B cell (primary cell): ENCODE measurements around the gene OTOGL. TPM values are rescaled to one million over a fixed set of nuclear protein-coding genes. Genes with fewer than 3 reads are reported as not detected.

ENCODE experiments used
- ATAC-seq: fragments of 200-7000 bp; cut with Tn5 transposase; one replicate; pipeline ENCODE4 v1.10.0; 2021; ENCODE audit warnings: low read depth, mild to moderate bottlenecking, moderate number of reproducible peaks, moderate library complexity
- CTCF ChIA-PET: fragments of 350-600 bp; sonication (Branson Sonifier 250); formaldehyde crosslinking; loops from one replicate; lab custom pipeline; 2021; ENCODE audit warnings: antibody characterized with exemption, inconsistent platforms; lab: Charles Lee
- POLR2A ChIA-PET: fragments of 350-600 bp; sonication (Branson Sonifier 250); formaldehyde crosslinking; loops from one replicate; lab custom pipeline; 2021; ENCODE audit warnings: antibody characterized with exemption; lab: Charles Lee
- DNase-seq: peaks from one replicate; pipeline ENCODE4 v3.0.0; 2013
- H2AFZ ChIP-seq: 2 replicates; pipeline ENCODE4 v1.6.1; 2012; ENCODE audit warnings: mild to moderate bottlenecking, low read depth, low read length; ENCODE audit not compliant: insufficient read depth, poor library complexity, severe bottlenecking
- H3K27ac ChIP-seq, 2 donors: 1 replicate in 1 of 2; 2 replicates in 1 of 2; pipeline ENCODE4 v1.5.1; 2012 to 2013; ENCODE audit warnings: low read length in 2 of 2, mild to moderate bottlenecking in 2 of 2, moderate library complexity in 1 of 2
- H3K27me3 ChIP-seq, 4 experiments: fragments of 200-600 bp in 1 of 4; sonication (generic) in 1 of 4; replicated peaks in 1 of 4; 1 replicate in 2 of 4; 2 replicates in 2 of 4; pipeline versions ENCODE4 v1.6.1 to v1.7.0; 2013 to 2016; ENCODE audit warnings: low read length in 3 of 4, mild to moderate bottlenecking in 2 of 4, mixed read lengths in 1 of 4, moderate library complexity in 1 of 4; ENCODE audit not compliant: insufficient read depth in 4 of 4, control insufficient read depth in 3 of 4; ENCODE audit errors: control extremely low read depth in 1 of 4
- H3K36me3 ChIP-seq, 2 experiments: replicated peaks in 1 of 2; 1 replicate in 1 of 2; 2 replicates in 1 of 2; pipeline versions ENCODE4 v1.6.1 to v1.7.1; 2013; ENCODE audit warnings: low read length in 1 of 2; ENCODE audit not compliant: insufficient read depth in 2 of 2, control insufficient read depth in 1 of 2; ENCODE audit errors: control extremely low read depth in 1 of 2, extremely low read depth in 1 of 2
- H3K4me1 ChIP-seq, 2 donors: fragments of 200-600 bp in 1 of 2; sonication (generic) in 1 of 2; 1 replicate in 1 of 2; 2 replicates in 1 of 2; pipeline versions ENCODE4 v1.5.1 to v1.6.1; 2013 to 2017; ENCODE audit warnings: low read length in 2 of 2; ENCODE audit not compliant: control insufficient read depth in 2 of 2, insufficient read depth in 2 of 2
- H3K4me2 ChIP-seq: replicated peaks from 2 replicates; pipeline ENCODE3; 2012; ENCODE audit warnings: mild to moderate bottlenecking, low read depth, low read length; ENCODE audit not compliant: poor library complexity, severe bottlenecking
- H3K4me3 ChIP-seq, 5 experiments: fragments of 200-600 bp in 1 of 5; sonication (generic) in 1 of 5; 1 replicate in 3 of 5; 2 replicates in 2 of 5; pipeline versions ENCODE4 v1.5.1 to v1.7.0; 2011 to 2016; ENCODE audit warnings: low read length in 4 of 5, mild to moderate bottlenecking in 4 of 5, low read depth in 2 of 5, control low read depth in 1 of 5, moderate library complexity in 1 of 5; ENCODE audit not compliant: insufficient read depth in 1 of 5; ENCODE audit errors: control extremely low read depth in 1 of 5, extremely low read depth in 1 of 5
- H3K79me2 ChIP-seq: fragments of 200-600 bp; sonication (generic); one replicate; pipeline ENCODE4 v1.6.0; 2016; ENCODE audit warnings: low read length; ENCODE audit not compliant: control insufficient read depth, insufficient read depth
- H3K9ac ChIP-seq: fragments of 200-600 bp; sonication (generic); 2 replicates; pipeline ENCODE4 v1.6.1; 2017; ENCODE audit warnings: mild to moderate bottlenecking, low read length, moderate library complexity
- H3K9me3 ChIP-seq, 3 donors: one replicate each; pipeline versions ENCODE4 v1.6.1 to v1.7.1; 2013; ENCODE audit warnings: low read length in 2 of 3; ENCODE audit not compliant: control insufficient read depth in 2 of 3, insufficient read depth in 1 of 3; ENCODE audit errors: control extremely low read depth in 1 of 3
- H4K20me1 ChIP-seq: 2 replicates; pipeline ENCODE4 v1.6.0; 2012; ENCODE audit warnings: mild to moderate bottlenecking, low read length; ENCODE audit not compliant: insufficient read depth, control insufficient read depth, poor library complexity, severe bottlenecking
- H3K27ac Mint-ChIP-seq: one replicate; pipeline ENCODE4 v1.8.0; 2021; ENCODE audit warnings: mixed read lengths
- H3K27me3 Mint-ChIP-seq: one replicate; pipeline ENCODE4 v1.8.0; 2021; ENCODE audit warnings: mixed read lengths
- H3K4me1 Mint-ChIP-seq: one replicate; pipeline ENCODE4 v1.8.0; 2021; ENCODE audit warnings: mixed read lengths
- H3K4me3 Mint-ChIP-seq: one replicate; pipeline ENCODE4 v1.8.0; 2021; ENCODE audit warnings: mixed read lengths
- H3K9me3 Mint-ChIP-seq: one replicate; pipeline ENCODE4 v1.8.0; 2022; ENCODE audit warnings: mixed read lengths; ENCODE audit not compliant: insufficient read depth
- EZH2 ChIP-seq: IDR thresholded peaks from 2 replicates; pipeline ENCODE4 v1.6.1; 2012; ENCODE audit warnings: borderline replicate concordance, low read depth, mild to moderate bottlenecking, moderate library complexity, low read length; ENCODE audit not compliant: insufficient read depth, poor library complexity, severe bottlenecking
- WGBS: methylation state at CpG from one replicate; pipeline ENCODE4 v1.1.5; 2013; ENCODE audit warnings: missing lambda C conversion rate; ENCODE audit not compliant: insufficient coverage; 5-methylcytosine and 5-hydroxymethylcytosine counted together
- intact Hi-C: fragments of 100-400 bp; cut with micrococcal nuclease; formaldehyde crosslinking; loops from one replicate; pipeline ENCODE4 v1.10.0; 2022
- polyA plus RNA-seq: library from polyadenylated mRNA; depleted of rRNA; stranded (reverse); fragments of >200 nt; gene quantifications from 2 replicates; pipeline ENCODE4 v1.2.3, GENCODE V29; 2012
- total RNA-seq, 2 donors: library from RNA; stranded (reverse); fragments of 120-200 nt in 1 of 2; gene quantifications; 1 replicate in 1 of 2; 2 replicates in 1 of 2; pipeline versions ENCODE4 v1.2.3 to v1.2.4, GENCODE V29; 2013 to 2022
- TF ChIP-seq, protein P1 (sequence below): fragments of 200-600 bp; IDR thresholded peaks from one replicate; pipeline ENCODE4 v1.8.0; 2022; ENCODE audit warnings: antibody characterized with exemption, mild to moderate bottlenecking

OTOGL gene
- total and polyA plus RNA-seq, 2 donors (not counting 1 experiment from before 2014, with no cell fraction given): not detected

DNA sequence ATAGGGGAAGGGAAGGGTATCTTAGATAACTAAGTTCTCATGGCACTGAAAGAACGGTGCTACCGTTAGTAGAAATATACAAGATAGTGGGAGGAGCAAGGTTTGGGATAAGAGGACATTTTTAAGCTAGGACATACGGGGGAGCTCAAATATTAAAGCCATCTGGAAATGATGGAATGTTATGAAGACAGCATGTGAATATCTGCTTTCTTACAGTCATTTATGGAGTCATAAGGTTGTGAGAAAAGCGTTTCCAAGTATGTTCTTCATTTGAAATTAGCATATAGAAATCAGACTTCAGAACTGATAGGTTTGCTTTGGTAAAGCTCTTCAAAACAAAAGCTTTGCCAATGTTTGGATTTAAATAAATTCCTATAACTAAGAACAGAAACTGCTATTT is 62.3 kb downstream of the OTOGL start:
- intact Hi-C loops: no loop called here
- 96% methylated on average over 3 of the region's 4 CpGs for WGBS

GRCh38 chr12:80162177-80162576 is 62.8 kb downstream of the OTOGL start:
- Histone ChIP-seq H3K36me3 (no peaks in the 10 kb centered on the region), H3K4me2 (no peak overlapping the region), H2AFZ (no peak overlapping the region), H3K27me3 (peaks cover 0 to 4% (median 0%) of the 10 kb centered on the region in 4 experiments), H3K27ac (no peak overlapping the region), H3K9ac (no peak overlapping the region), H3K4me1 (no peaks in the 10 kb centered on the region), H4K20me1 (no peaks in the 10 kb centered on the region), H3K79me2 (no peaks in the 10 kb centered on the region), H3K4me3 (no peak overlapping the region), H3K9me3 (peaks cover 0 to 2% (median 0%) of the 10 kb centered on the region in 3 donors)
- no peak for ATAC-seq
- intact Hi-C loops: no loop called here
- H3K27ac Mint-ChIP-seq: no peak overlapping the region
- WGBS: no CpG with 5 or more reads among the region's 2 CpGs
- DNase-seq: no peak
- H3K27me3 Mint-ChIP-seq: peaks cover 4% of the 10 kb centered on the region
- H3K4me1 Mint-ChIP-seq: no peaks in the 10 kb centered on the region
- H3K4me3 Mint-ChIP-seq: no peak overlapping the region
- ChIA-PET POLR2A (no interaction called here), CTCF (no interaction called here)
- peaks cover 2% of the 10 kb centered on the region for H3K9me3 Mint-ChIP-seq
- TF ChIP-seq EZH2: no peak
- TF ChIP-seq, protein P1, sequence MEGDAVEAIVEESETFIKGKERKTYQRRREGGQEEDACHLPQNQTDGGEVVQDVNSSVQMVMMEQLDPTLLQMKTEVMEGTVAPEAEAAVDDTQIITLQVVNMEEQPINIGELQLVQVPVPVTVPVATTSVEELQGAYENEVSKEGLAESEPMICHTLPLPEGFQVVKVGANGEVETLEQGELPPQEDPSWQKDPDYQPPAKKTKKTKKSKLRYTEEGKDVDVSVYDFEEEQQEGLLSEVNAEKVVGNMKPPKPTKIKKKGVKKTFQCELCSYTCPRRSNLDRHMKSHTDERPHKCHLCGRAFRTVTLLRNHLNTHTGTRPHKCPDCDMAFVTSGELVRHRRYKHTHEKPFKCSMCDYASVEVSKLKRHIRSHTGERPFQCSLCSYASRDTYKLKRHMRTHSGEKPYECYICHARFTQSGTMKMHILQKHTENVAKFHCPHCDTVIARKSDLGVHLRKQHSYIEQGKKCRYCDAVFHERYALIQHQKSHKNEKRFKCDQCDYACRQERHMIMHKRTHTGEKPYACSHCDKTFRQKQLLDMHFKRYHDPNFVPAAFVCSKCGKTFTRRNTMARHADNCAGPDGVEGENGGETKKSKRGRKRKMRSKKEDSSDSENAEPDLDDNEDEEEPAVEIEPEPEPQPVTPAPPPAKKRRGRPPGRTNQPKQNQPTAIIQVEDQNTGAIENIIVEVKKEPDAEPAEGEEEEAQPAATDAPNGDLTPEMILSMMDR: no peak

More for the DNA sequence above, 62.3 kb downstream of the OTOGL start:
- Mint-ChIP-seq H3K4me3 (no peak overlapping the region), H3K27me3 (peaks cover 4% of the 10 kb centered on the region), H3K27ac (no peak overlapping the region), H3K9me3 (peaks cover 2% of the 10 kb centered on the region), H3K4me1 (no peaks in the 10 kb centered on the region)
- Histone ChIP-seq H4K20me1 (no peaks in the 10 kb centered on the region), H3K27me3 (peaks cover 0 to 4% (median 0%) of the 10 kb centered on the region in 4 experiments), H3K27ac (no peak overlapping the region), H3K4me2 (no peak overlapping the region), H3K4me1 (no peaks in the 10 kb centered on the region), H3K79me2 (no peaks in the 10 kb centered on the region), H3K4me3 (no peak overlapping the region), H3K9ac (no peak overlapping the region), H3K9me3 (peaks cover 0 to 2% (median 0%) of the 10 kb centered on the region in 3 donors), H2AFZ (no peak overlapping the region), H3K36me3 (no peaks in the 10 kb centered on the region)
- ChIA-PET POLR2A (no interaction called here), CTCF (no interaction called here)
- TF ChIP-seq, protein P1: no peak
- no peak for TF ChIP-seq EZH2
- ATAC-seq (no peak), DNase-seq (no peak)
